ENCODE measurements around the gene YWHAE.
A peak's percentile ranks its signal among the peaks of the same experiment; 100 is the strongest.
"Not testable (repeated sequence)": the region's sequence is repeated elsewhere in the genome, so short reads cannot be mapped to it uniquely, and the experiment has no call there.

The YWHAE gene

GRCh38 chr17:1391577-1391976 lies 8.4 kb downstream of the YWHAE start:
- CTCF ChIA-PET: interaction anchor here (0.7 to 1.9 kb wide), 7 partner anchors 11 to 269 kb away, joined by 3 to 14 read pairs (median 3); partner anchors contain the start of gene INPP5K
- DNase-seq: no peak
- Mint-ChIP-seq H3K9me3 (no peaks in the 10 kb centered on the region), H3K4me1 (peaks cover 52% of the 10 kb centered on the region), H3K36me3 (peaks cover 17% of the 10 kb centered on the region), H3K27me3 (no peaks in the 10 kb centered on the region), H3K27ac (no peak overlapping the region), H3K4me3 (no peak overlapping the region)

- no peaks in the 10 kb centered on the region for H3K27me3 Mint-ChIP-seq
- peaks cover 15% of the 10 kb centered on the region for H3K36me3 Mint-ChIP-seq
- peaks cover 49% of the 10 kb centered on the region for H3K4me1 Mint-ChIP-seq
- no peak overlapping the region for H3K27ac Mint-ChIP-seq
- H3K9me3 Mint-ChIP-seq: no peaks in the 10 kb centered on the region
- CTCF ChIA-PET: interaction anchor here (0.6 to 1.9 kb wide), 6 partner anchors 9 to 268 kb away, joined by 3 to 14 read pairs (median 3); partner anchors contain the start of genes INPP5K and YWHAE
- no peak overlapping the region for H3K4me3 Mint-ChIP-seq
- DNase-seq: no peak
Measured at GRCh38 chr17:1390432-1391367, 9.3 kb downstream of the YWHAE start.

- H3K27me3 Mint-ChIP-seq, DNase-seq, H3K9me3 Mint-ChIP-seq, H3K4me3 Mint-ChIP-seq, H3K27ac Mint-ChIP-seq, CTCF ChIA-PET: not testable (repeated sequence)
- H3K4me1 Mint-ChIP-seq: peaks cover 33% of the 10 kb centered on the region
- H3K36me3 Mint-ChIP-seq: peaks cover 13% of the 10 kb centered on the region
Measured at GRCh38 chr17:1387490-1388227, 12.4 kb downstream of the YWHAE start.

- H3K4me3 Mint-ChIP-seq, H3K9me3 Mint-ChIP-seq, H3K27ac Mint-ChIP-seq, H3K27me3 Mint-ChIP-seq, H3K36me3 Mint-ChIP-seq, CTCF ChIA-PET, DNase-seq: not testable (repeated sequence)
- peaks cover 30% of the 10 kb centered on the region for H3K4me1 Mint-ChIP-seq
Measured at GRCh38 chr17:1386675-1387190, 13.3 kb downstream of the YWHAE start.

- H3K36me3 Mint-ChIP-seq: peaks cover 8% of the 10 kb centered on the region
- no peaks in the 10 kb centered on the region for H3K9me3 Mint-ChIP-seq
- no peak overlapping the region for H3K4me3 Mint-ChIP-seq
- peaks cover 30% of the 10 kb centered on the region for H3K4me1 Mint-ChIP-seq
- no peak overlapping the region for H3K27ac Mint-ChIP-seq
- no peaks in the 10 kb centered on the region for H3K27me3 Mint-ChIP-seq
- CTCF ChIA-PET: no interaction called here
- no peak for DNase-seq
Measured at GRCh38 chr17:1386265-1386664, 13.8 kb downstream of the YWHAE start.

GRCh38 chr17:1385861-1386260 lies 14.2 kb downstream of the YWHAE start:
- Mint-ChIP-seq H3K36me3 (peaks cover 8% of the 10 kb centered on the region), H3K27ac (no peak overlapping the region), H3K4me1 (peaks cover 27% of the 10 kb centered on the region), H3K27me3 (no peaks in the 10 kb centered on the region), H3K9me3 (no peaks in the 10 kb centered on the region), H3K4me3 (no peak overlapping the region)
- DNase-seq: no peak
- CTCF ChIA-PET: no interaction called here

GRCh38 chr17:1384905-1385435 lies 15.1 kb downstream of the YWHAE start:
- Mint-ChIP-seq H3K27ac (no peak overlapping the region), H3K36me3 (peaks cover 9% of the 10 kb centered on the region), H3K27me3 (no peaks in the 10 kb centered on the region), H3K4me3 (no peak overlapping the region), H3K9me3 (no peaks in the 10 kb centered on the region), H3K4me1 (peaks cover 29% of the 10 kb centered on the region)
- CTCF ChIA-PET: no interaction called here
- no peak for DNase-seq

- peaks cover 66% of the 10 kb centered on the region for H3K4me1 Mint-ChIP-seq
- no peaks in the 10 kb centered on the region for H3K27me3 Mint-ChIP-seq
- no peak overlapping the region for H3K4me3 Mint-ChIP-seq
- no peaks in the 10 kb centered on the region for H3K9me3 Mint-ChIP-seq
- H3K36me3 Mint-ChIP-seq: peaks cover 16% of the 10 kb centered on the region
- H3K27ac Mint-ChIP-seq: peak overlapping the region; percentile 78
- CTCF ChIA-PET: interaction anchor here (0.6 to 5.3 kb wide), 4 partner anchors 12 to 286 kb away, joined by 3 to 34 read pairs (median 4); no protein-coding TSS in a partner anchor
- DNase-seq: no peak
Measured at GRCh38 chr17:1379930-1380313, 20.1 kb downstream of the YWHAE start.

GRCh38 chr17:1379208-1379929 lies 20.7 kb downstream of the YWHAE start:
- Mint-ChIP-seq H3K27ac (peak overlapping the region; percentile 78), H3K36me3 (peaks cover 16% of the 10 kb centered on the region), H3K4me3 (no peak overlapping the region), H3K9me3 (no peaks in the 10 kb centered on the region), H3K27me3 (no peaks in the 10 kb centered on the region), H3K4me1 (peaks cover 71% of the 10 kb centered on the region)
- DNase-seq: no peak
- CTCF ChIA-PET: interaction anchor here (0.6 to 5.3 kb wide), 3 partner anchors 13 to 287 kb away, joined by 3 to 34 read pairs (median 3); no protein-coding TSS in a partner anchor

GRCh38 chr17:1378476-1378860 lies 21.6 kb downstream of the YWHAE start:
- not testable (repeated sequence) for DNase-seq, H3K9me3 Mint-ChIP-seq, H3K4me3 Mint-ChIP-seq, H3K27me3 Mint-ChIP-seq
- H3K4me1 Mint-ChIP-seq: peaks cover 80% of the 10 kb centered on the region
- CTCF ChIA-PET: interaction anchor here (5.3 kb wide), 1 partner anchor 12 kb away, joined by 34 read pairs; no protein-coding TSS in a partner anchor
- peak overlapping the region; percentile 45 for H3K27ac Mint-ChIP-seq
- peaks cover 16% of the 10 kb centered on the region for H3K36me3 Mint-ChIP-seq

- Mint-ChIP-seq H3K4me1 (peaks cover 84% of the 10 kb centered on the region), H3K27ac (no peak overlapping the region), H3K4me3 (no peak overlapping the region)
Measured at GRCh38 chr17:1377334-1377733, 22.7 kb downstream of the YWHAE start.

GRCh38 chr17:1376061-1376460 lies 24.0 kb downstream of the YWHAE start:
- Mint-ChIP-seq H3K27ac (peak overlapping the region; percentile 71), H3K9me3 (no peaks in the 10 kb centered on the region), H3K36me3 (peaks cover 21% of the 10 kb centered on the region), H3K4me3 (peak overlapping the region; percentile 1), H3K4me1 (peaks cover 84% of the 10 kb centered on the region), H3K27me3 (no peaks in the 10 kb centered on the region)
- CTCF ChIA-PET: interaction anchor here (0.7 to 5.3 kb wide), 5 partner anchors 10 to 110 kb away, joined by 3 to 34 read pairs (median 4); no protein-coding TSS in a partner anchor
- DNase-seq: no peak

More at GRCh38 chr17:1377334-1377733, 22.7 kb downstream of the YWHAE start:
- DNase-seq: no peak
- peaks cover 20% of the 10 kb centered on the region for H3K36me3 Mint-ChIP-seq
- CTCF ChIA-PET: interaction anchor here (1.2 to 5.3 kb wide), 2 partner anchors 11 to 20 kb away, joined by 4 to 34 read pairs; no protein-coding TSS in a partner anchor
- no peaks in the 10 kb centered on the region for H3K9me3 Mint-ChIP-seq
- H3K27me3 Mint-ChIP-seq: no peaks in the 10 kb centered on the region

- Mint-ChIP-seq H3K4me3 (no peak overlapping the region), H3K36me3 (peaks cover 20% of the 10 kb centered on the region), H3K27me3 (no peaks in the 10 kb centered on the region), H3K9me3 (no peaks in the 10 kb centered on the region), H3K27ac (peak overlapping the region; percentile 29), H3K4me1 (peaks cover 83% of the 10 kb centered on the region)
- DNase-seq: no peak
- CTCF ChIA-PET: interaction anchor here (1.5 kb wide), 1 partner anchor 10 kb away, joined by 7 read pairs; no protein-coding TSS in a partner anchor
Measured at GRCh38 chr17:1375615-1376014, 24.4 kb downstream of the YWHAE start.
